WTC11 (cell line): ENCODE results near the gene RAB26.

Source experiments
- MXD4 ChIP-seq: fragments of 250-450 bp; sonication (Bioruptor Pico); IDR thresholded peaks from 2 replicates; pipeline ENCODE4 v1.8.0; 2021; ENCODE audit warnings: mild to moderate bottlenecking, moderate library complexity, borderline replicate concordance
- SP1 ChIP-seq: sonication (generic); formaldehyde crosslinking; conservative IDR thresholded peaks from 2 replicates; pipeline ENCODE4 v1.8.1; 2022; ENCODE audit warnings: missing genetic modification reagents
- TCF7 ChIP-seq: sonication (generic); formaldehyde crosslinking; IDR thresholded peaks from 2 replicates; pipeline ENCODE4 v1.8.0; 2022; ENCODE audit warnings: mild to moderate bottlenecking, low read depth, missing genetic modification reagents, moderate library complexity
- TF ChIP-seq, protein P1 (sequence below): fragments of 200-600 bp; IDR thresholded peaks from 2 replicates; pipeline ENCODE4 v1.8.0; 2022; ENCODE audit warnings: antibody characterized with exemption
- TF ChIP-seq, protein P2 (sequence below): sonication (generic); formaldehyde crosslinking; IDR thresholded peaks from 2 replicates; pipeline ENCODE4 v1.8.1; 2023; ENCODE audit warnings: mild to moderate bottlenecking, missing genetic modification reagents, moderate library complexity

DNA sequence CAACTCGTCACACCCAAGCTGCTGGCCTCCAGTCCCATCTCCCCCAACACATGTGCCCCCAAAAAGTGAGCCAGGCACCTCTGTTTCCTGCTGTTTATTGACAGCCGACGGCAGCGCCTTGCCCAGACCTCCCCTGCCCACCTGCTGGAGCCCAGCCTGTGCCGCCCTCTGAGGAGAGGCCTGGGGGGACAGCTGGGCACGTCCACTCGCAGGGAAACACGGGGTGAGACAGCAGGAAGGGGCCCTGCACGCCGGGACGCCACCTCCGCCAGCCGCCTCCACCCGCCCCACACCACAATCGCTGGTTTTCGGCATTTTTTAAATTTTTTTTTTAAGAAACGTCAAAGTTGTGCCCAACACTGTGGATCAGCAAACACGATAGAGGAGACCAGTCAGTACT is 28.7 kb downstream of the RAB26 start:
- TF ChIP-seq MXD4 (CRISPR knock-in tag) (no peak), SP1 (CRISPR knock-in tag) (no peak), TCF7 (CRISPR knock-in tag) (no peak)
- TF ChIP-seq, protein P1, sequence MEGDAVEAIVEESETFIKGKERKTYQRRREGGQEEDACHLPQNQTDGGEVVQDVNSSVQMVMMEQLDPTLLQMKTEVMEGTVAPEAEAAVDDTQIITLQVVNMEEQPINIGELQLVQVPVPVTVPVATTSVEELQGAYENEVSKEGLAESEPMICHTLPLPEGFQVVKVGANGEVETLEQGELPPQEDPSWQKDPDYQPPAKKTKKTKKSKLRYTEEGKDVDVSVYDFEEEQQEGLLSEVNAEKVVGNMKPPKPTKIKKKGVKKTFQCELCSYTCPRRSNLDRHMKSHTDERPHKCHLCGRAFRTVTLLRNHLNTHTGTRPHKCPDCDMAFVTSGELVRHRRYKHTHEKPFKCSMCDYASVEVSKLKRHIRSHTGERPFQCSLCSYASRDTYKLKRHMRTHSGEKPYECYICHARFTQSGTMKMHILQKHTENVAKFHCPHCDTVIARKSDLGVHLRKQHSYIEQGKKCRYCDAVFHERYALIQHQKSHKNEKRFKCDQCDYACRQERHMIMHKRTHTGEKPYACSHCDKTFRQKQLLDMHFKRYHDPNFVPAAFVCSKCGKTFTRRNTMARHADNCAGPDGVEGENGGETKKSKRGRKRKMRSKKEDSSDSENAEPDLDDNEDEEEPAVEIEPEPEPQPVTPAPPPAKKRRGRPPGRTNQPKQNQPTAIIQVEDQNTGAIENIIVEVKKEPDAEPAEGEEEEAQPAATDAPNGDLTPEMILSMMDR, result no peak
- TF ChIP-seq, protein P2, sequence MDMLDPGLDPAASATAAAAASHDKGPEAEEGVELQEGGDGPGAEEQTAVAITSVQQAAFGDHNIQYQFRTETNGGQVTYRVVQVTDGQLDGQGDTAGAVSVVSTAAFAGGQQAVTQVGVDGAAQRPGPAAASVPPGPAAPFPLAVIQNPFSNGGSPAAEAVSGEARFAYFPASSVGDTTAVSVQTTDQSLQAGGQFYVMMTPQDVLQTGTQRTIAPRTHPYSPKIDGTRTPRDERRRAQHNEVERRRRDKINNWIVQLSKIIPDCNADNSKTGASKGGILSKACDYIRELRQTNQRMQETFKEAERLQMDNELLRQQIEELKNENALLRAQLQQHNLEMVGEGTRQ (CRISPR knock-in tag), result no peak
